ENCODE measurements around the gene ATP1B3.

DNA sequence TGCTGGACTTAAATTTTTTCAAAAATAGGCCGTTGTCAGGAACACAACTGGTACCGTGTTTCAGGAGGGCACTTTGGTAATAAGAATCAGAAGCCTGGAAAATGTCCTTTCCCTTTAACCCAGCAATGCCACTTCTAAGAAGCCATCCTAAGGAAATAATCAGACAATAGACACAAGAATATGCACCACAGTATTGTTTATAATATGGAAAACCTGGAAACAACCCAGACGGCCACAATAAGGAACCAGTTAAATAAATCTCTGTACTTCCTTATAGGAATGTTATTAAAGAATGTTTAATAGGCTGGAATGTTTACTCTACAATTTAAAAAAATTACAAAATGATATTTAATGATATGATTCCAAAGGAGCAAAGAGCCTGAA is 30.4 kb upstream of the ATP1B3 start:
- TF ChIP-seq CTCF (conservative IDR thresholded peaks at IDR 0.05 in 1 of 2, IDR thresholded peaks at IDR 0.05 in 1 of 2; ENCODE audit: extremely low read depth in 1 of 2, insufficient read depth in 1 of 2, low read depth in 1 of 2, low read length in 2 of 2) (no peak), EZH2 (IDR thresholded peaks at IDR 0.05; ENCODE audit: borderline replicate concordance, low read length) (no peak)
